ENCODE results near the gene APPBP2.
"Not testable (repeated sequence)": the region's sequence is repeated elsewhere in the genome, so short reads cannot be mapped to it uniquely, and the experiment has no call there.

Gene APPBP2

DNA sequence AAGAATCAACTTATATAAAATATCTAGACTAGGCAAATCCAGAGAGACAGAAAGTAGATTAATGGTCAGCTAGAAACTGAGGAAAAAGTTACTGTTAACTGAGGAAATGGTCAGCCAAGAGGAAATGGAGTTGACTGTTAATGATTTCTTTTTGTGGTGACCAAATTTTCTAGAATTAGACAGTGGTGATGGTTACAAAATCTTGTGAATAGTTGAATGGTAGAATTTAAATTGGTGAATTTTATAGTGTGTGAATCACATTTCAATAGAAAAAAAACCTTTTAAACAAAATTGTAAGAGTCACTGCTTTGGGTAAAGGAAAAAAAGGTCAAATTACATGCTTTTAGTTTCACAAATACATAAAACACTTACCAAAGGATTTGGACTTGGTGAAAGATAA, 30.0 kb downstream of the APPBP2 start:
- DNase-seq (ENCODE audit: low read depth in 2 of 2), result no peak

DNA sequence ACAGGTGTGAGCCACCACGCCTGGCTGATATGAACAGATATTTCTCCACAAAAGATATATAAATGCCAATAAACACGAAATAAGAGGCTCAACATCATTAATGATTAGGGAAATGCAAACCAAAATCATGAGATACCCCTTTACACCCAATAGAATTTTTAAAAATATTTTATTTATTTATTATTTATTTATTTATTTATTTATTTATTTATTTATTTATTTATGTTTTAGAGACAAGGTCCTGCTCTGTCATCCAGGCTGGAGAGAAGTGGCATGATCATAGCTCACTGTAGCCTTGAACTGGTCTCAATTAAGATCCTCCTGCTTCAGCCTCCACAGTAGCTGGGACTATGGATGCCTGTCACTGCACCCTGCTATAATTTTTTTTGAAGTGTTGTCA, 30.8 kb downstream of the APPBP2 start:
- no peak for DNase-seq (ENCODE audit: low read depth in 2 of 2)

DNA sequence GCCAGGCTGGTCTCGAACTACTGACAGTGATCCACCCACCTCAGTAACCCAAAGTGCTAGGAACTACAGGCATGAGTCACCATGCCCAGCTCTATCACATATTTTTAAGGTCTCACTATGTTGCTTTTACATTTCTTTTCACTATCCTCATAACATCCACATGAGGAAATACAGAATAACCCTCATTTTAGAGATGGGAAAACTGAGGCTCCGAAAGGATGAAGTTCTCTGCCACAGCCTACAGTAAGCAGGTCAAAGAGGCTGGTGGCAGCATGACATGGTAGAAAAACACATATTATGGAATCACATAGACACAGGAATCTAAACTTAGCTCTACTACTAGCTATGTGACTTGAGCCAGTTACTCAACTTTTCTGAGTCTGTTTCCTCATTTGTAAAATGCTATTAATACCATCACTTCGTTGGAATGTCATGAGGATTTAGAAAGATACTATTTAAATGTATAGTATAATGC, 32.2 kb downstream of the APPBP2 start:
- DNase-seq (ENCODE audit: low read depth in 2 of 2), result no peak

DNA sequence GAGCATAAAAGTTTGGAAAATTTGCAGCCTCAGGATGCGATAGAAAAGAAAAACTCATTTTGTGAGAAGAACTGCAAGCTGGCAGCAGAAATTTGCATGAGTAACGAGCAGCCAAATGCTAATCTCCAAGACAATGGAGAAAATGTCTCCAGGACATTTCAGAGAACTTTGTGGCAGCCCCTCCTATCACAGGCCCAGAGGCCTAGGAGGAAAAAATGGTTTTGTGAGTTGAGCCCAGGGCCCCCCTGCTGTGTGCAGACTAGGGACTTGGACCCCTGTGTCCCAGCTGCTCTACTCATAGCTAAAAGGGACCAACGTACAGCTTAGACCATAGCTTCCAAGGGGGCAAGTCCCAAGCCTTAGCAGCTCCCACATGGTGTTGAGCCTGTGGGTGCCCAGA, 34.3 kb downstream of the APPBP2 start:
- no peak for DNase-seq (ENCODE audit: low read depth in 2 of 2)

DNA sequence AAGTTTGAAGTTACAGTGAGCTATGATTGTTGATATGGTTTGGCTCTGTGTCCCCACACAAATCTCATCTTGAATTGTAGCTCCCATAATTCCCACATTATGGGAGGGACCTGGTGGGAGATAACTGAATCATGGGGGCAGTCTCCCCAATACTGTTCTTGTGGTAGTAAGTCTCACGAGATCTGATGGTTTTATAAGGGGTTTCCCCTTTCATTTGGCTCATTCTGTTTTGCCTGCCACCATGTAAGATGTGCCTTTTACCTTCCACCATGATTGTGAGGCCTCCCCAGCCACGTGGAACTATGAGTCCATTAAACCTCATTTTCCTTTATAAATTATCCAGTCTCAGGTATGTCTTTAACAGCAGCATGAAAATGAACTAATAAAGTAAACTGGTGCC, 35.4 kb downstream of the APPBP2 start:
- not testable (repeated sequence) for DNase-seq (ENCODE audit: low read depth in 2 of 2)

DNA sequence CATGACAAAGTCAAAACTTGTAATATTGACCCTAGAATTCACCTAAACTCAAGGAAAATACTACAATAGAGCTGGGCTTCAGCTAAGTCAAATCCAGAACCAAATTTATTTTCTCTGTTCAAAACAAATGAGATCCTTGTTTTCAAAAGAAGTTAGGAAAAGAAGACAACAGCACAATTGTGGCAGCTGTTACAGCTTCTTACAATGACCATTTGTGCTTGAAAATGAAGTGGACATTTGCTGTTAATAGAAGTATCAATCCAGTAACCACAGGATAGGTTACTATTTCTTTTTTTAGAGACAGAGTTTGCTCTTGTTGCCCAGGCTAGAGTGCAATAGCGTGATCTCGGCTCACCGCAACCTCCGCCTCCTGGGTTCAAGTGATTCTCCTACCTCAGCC, 44.4 kb downstream of the APPBP2 start:
- no peak for DNase-seq (ENCODE audit: low read depth in 2 of 2)

DNA sequence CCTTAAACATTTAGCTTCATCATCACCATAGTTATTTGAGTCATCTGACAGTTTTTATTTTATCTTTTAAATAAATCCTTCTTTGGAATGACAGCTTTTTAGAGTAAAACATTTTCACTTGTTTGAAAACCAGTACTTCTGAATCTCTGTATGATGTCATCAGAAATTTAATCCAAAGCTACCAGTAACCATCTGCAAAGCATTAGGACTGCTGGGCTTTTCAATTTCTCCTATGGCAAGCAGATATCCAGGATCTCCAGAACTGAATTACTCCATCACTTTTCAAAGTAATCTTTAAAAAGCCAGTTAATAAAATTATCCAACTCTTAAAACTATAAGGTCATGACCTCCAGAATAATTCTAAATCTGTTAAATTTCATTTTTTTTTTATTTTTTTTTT, 52.3 kb downstream of the APPBP2 start:
- DNase-seq (ENCODE audit: low read depth in 2 of 2), result no peak

DNA sequence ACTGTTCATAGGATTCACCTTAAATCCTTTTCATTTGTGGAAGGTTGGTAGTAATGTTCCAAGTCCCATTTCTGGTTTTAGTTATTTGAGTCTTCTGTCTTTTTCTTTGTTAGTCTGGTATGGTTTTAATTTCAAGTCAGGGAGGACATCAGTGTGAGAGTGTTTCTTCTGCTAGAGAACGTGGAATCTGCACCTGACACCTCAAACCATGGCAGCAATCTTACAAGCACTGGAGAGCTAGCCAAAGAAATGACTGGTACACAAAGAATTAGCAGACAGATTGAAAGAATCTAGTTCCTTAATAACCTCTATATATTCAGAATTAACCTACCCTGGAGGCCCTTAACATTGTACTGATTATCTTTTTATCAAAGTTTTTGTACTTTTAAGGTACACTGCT, 53.6 kb downstream of the APPBP2 start:
- DNase-seq (ENCODE audit: low read depth in 2 of 2), result no peak

DNA sequence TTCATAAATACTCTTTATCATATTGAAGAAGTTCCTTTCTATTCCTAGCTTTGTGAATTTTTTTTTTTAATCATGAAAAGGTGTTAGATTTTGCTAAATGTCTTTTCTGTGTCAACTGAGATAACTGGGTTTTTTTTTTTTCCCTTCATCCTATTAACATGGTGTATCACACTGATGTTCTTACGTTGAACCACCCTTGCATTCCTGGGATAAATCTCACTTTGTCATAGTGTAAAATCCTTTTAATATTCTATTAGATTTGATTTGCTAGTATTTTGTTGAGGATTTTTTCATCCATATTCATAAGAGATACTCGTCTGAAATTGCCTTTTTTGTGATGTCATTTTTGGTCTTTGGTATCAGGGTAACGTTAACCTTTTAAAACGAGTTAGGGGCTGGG, 54.6 kb downstream of the APPBP2 start:
- no peak for DNase-seq (ENCODE audit: low read depth in 2 of 2)

DNA sequence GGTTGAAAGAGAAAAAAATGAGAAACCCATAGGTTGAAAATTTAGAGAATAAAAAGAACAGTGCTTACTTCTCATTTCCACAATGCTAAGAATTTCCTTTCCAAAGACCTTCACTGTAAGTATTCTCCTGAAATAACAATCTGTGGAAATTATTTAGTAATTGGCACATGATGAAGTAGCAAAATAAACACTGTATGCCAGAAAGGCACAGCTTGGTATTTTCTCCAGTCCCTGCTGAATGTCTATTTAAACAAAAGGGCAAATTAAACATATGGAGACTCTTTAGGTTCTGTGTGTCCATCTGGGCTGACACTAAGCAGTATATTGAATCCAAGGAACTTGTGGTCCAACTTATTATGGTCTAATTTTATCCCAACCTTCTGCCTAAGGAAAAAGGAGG, 57.7 kb downstream of the APPBP2 start:
- no peak for DNase-seq (ENCODE audit: low read depth in 2 of 2)

DNA sequence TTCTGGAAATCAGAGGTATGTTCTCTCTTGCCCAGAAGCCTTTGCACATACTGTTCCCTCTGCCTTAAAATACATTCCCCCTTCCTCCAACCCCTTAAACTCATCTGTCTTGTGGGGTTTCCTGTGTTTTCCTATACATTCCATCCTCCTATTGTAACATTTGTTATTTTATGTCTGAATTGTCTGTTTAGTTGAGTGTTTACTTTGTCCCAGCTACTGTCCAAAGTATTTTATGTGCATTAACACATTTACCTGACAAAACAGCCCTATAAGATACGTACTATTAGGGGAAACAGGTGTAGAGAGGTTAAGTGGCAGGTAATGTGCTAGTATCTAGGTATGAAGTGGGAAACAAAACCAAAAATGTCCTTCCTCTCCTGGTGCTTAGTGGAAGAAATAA, 61.7 kb downstream of the APPBP2 start:
- DNase-seq (ENCODE audit: low read depth in 2 of 2), result no peak

DNA sequence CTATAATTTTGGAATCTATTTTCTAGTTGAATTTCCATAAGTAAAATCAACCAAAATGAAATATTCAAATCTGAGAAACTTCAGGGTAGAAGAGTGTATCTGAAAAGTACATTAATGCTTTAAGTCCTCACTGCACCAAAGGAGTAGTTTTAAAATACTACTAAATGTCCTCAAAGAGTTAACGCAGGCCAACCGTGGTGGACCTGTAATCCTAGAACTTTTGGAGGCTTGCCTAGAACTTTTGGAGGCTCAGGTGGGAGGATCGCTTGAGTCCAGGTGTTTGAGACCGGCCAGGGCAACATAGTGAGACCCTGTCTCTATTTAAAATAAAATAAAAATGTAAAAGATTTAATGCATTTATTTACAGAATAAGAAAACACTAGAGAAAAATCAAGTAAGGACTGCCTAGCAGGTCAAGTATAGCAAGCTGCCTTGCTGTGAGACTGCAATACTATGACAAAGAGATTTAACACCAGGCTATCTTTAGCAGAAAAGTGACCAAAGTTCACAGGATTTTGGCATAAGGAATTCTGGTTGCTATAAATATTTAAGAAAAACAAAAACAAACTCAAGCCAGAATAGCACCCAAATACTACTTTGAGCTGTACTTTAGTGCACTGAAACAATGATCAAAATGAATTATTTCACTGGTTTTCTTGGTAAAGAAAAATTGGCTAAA, 62.7 kb downstream of the APPBP2 start:
- DNase-seq (ENCODE audit: low read depth in 2 of 2), result no peak

DNA sequence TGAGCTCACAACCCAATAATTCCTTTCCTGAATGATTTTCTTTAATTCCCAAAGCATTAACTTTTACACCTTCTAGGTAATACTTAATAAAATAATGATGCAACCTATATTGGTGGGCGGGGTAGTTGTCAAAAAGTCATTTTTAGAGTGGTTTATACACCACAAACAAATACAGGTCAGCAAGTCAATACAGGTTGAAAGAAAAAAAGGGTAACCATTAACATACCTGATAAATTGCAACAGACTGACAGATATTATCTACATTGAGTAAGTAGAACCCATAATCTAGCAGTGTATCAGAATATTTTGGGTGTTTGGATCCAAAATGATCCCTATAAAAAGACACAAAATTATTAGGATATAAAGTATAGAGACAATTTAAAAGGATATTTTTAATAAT, 64.5 kb downstream of the APPBP2 start:
- no peak for DNase-seq (ENCODE audit: low read depth in 2 of 2)

DNA sequence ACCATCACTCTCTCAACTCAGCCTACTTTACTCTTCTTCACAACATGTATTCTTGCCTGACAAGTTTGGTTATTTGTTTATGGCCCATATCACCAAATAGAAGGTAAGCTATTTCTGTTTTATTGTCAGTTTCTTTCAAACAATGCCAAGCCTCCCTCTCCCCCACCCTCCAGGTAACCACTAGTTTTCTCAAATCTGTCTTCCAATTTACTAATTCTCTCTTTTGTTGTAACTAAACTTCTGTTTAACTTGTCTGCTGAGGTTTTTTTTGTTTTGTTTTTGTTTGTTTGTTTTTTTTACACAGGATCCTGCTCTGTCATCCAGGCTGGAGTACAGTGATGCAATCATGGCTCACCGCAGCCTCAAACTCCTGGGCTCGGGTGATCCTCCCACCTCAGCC, 68.9 kb downstream of the APPBP2 start:
- DNase-seq (ENCODE audit: low read depth in 2 of 2), result no peak

DNA sequence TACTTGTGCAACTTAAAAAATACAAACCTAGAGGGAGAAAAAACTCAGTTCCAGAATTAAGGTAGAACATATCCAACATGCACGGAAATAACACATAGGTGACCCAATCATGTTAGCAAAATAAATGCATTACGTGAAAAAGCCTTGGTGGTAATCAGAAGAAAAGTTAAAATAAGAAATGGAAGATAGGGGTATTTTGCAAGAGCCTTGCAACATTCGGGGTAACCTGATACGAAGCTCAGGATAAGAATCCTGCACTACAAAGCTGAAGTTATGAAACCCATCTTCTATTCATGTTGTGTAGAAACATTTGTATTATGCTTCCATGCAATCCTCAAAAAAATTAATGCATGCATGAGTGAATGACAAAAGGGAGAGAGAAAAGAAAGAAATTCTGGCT, 70.7 kb downstream of the APPBP2 start:
- no peak for DNase-seq (ENCODE audit: low read depth in 2 of 2)

DNA sequence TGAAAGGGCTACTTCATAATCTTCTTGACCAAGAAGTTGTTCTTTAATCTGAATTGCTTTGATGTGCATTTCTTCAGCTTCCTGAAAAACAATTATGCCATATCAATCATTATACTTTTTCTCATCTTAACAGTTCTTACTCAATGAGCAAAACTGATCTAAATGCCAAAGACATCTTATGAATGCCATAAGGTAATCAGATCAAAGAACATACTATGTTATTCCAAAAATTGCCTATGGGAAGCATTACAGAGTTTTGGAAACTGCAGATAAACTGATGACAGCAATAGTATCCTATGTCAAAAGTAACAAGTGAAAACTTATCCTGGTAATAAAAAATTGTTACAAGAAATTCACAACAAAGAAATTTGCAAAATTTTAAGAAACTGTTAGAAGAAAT, 74.1 kb downstream of the APPBP2 start:
- no peak for DNase-seq (ENCODE audit: low read depth in 2 of 2)

DNA sequence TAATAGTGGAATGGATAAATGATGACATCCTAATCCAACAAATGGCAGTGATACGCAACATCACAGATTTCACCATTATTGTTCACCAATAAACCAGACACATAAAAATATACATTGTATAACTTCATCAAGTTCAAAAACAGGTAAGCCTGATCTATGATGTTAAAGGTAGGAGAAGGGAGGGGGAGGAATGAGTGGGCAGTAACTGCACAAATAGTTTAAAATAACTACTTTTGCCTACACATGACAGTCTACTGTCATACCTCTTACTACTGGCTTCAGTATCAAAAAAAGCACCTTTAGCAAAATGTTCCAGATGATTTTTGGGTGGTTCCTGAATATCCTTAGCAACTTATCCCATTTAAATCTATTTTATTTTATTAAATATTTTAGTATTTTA, 75.0 kb downstream of the APPBP2 start:
- DNase-seq (ENCODE audit: low read depth in 2 of 2), result no peak

DNA sequence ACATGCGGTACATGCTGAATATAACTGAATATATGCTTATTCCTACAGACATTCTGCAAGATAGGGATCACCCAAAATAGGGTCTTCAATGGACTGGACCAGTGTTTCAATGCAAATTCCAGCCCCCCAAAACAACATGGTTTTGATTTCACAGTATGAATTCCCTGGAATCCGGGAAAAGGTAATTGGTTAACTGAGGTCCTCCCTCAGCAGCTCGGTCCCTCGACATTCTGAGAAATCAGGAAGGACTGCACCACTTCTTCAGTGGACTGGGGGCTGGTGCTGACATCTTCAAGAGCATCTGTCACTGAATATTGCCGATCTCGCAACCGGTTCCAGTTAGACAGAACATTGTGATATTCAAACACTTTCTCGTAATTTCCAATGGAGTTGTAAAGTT, 78.7 kb downstream of the APPBP2 start:
- DNase-seq (ENCODE audit: low read depth in 2 of 2), result no peak

DNA sequence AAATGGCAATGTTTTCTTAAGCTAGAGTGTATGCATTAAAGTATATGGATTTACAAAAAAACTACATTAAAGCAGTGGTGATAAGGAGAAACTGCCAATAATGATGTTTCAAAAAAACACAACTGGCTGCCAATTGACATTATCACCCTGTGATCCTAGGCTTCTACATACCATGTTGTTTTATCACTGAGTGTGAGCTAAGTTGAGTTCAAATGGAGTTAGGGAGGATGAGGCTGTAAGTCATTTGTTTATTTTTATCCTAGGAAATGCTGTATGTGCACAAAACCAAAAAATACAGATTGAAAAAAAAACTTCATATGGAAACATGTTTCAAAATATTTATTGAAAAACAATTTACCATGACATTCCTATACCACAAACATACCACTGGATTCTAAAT, 80.9 kb downstream of the APPBP2 start:
- DNase-seq (ENCODE audit: low read depth in 2 of 2), result no peak

DNA sequence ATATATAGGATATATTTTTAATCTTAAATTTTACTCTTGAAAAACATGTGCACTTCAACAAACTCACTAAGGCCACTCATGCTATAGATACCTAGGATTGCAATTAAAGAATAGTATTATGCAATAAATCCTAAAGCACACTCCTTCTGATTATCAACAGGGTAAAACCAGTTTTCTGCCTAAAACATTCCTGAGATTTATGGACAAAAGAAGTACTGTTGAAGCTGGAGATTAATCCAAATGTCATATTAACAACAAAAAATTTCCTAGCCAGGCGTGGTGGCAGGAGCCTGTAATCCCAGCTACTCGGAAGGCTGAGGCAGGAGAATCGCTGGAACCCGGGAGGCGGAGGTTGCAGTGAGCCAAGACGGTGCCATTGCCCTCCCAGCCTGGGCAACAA, 82.3 kb downstream of the APPBP2 start:
- DNase-seq (ENCODE audit: low read depth in 2 of 2), result no peak

DNA sequence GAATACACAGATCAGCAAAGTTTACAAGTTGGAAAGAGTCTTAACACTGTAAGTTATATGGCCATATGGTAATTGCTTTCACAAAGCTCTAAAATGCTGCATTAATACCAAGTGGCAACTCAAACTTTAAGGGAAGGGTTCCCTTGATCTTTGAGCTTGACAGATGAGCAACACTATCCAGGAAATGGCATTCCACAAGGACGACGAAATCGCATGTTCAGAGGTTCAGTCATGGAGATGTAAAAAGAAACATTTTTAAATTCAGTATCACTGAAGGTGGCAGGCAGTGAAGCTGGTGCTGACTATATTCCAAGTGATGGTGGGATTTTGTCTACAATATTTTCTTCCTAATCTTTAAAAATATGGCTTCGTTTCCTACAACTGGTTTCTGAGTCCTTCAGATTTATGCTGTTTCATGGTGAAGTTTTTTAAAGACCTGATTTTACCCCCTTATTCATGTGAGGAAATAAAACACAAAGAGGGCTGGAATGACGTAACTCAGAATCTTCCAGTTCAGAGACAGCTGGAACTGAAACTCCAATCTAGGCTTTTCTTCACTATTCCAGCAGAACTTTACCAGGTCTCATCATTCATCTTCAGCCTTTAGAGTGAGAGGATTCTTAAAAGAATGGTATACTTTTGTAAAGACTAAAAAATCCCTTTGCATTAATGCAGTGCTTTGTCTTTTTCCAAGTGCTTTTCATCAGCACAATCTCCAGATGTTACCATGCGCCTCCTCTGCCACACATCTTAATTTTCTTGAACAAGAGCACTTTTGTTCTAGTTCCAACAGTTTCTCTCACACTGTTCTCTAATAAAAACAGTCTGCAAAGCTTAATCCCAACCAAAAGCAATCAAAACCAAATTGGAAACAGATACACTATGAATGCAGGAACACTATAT, 83.5 kb downstream of the APPBP2 start:
- no peak for DNase-seq (ENCODE audit: low read depth in 2 of 2)

DNA sequence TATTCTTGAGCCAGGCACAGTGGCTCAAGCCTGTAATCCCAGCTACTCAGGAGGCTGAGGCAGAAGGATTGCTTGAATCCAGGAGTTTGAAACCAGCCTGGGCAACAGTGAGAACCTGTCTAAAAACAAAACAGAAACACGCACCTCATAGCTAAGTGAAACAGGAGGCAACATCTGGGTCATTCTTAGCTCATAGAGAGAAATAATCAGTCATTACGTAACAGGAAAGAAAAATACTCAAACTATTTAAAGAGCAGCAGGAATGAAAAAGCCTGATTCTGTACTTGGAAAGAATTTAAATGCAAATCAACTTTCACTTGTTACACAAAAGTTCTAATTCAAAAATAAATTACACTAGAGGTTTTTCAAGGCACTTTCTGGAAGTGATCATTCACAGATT, 86.5 kb downstream of the APPBP2 start:
- DNase-seq (ENCODE audit: low read depth in 2 of 2), result no peak

DNA sequence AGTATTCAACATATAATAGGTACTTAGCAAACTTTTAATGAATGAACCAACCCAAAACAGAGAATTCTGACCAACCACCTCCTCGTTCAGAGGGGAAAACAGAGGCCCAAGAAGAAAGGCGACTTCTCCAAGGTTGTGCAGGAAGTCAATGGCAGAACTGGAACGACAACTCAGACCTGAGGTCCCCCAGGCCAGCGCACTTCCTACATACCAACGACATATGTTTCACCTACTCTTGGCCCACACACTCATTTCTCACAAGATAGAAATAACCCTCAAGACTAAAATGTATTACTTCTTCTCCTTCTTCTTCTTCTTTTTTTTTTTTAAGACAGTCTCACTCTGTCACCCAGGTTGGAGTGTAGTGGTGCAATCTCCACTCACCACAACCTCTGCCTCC, 89.4 kb downstream of the APPBP2 start:
- no peak for DNase-seq (ENCODE audit: low read depth in 2 of 2)

Data from stimulated activated CD8-positive, alpha-beta memory T cell treated with anti-CD3 and anti-CD28 coated beads, Interleukin-7, amount 100 ng/mL, for 4 hours (primary cell).